Natural killer cell (primary cell): ENCODE data around the gene ACAP1. TPM values are rescaled to one million over a fixed set of nuclear protein-coding genes. Genes with fewer than 3 reads are reported as not detected.

ENCODE experiments used
- ATAC-seq, 3 donors: fragments of 150-1000 bp in 2 of 3; fragments of 200-7000 bp in 1 of 3; cut with Tn5 transposase; 1 replicate in 1 of 3; 2 replicates in 2 of 3; pipeline ENCODE4 v1.10.0; 2021; ENCODE audit warnings: mild to moderate bottlenecking in 2 of 3, moderate library complexity in 2 of 3
- DNase-seq, 2 donors: peaks; one replicate each; pipeline versions ENCODE4 v3.0.0 to v3.0.0-alpha.2; 2013 to 2021; ENCODE audit warnings: mixed read lengths in 1 of 2
- H3K27ac ChIP-seq: one replicate; pipeline ENCODE4 v1.5.1; 2013; ENCODE audit warnings: mild to moderate bottlenecking, low read length
- H3K27me3 ChIP-seq: one replicate; pipeline ENCODE4 v1.6.1; 2013; ENCODE audit warnings: low read length; ENCODE audit not compliant: control insufficient read depth, insufficient read depth
- H3K36me3 ChIP-seq: one replicate; pipeline ENCODE4 v1.6.1; 2013; ENCODE audit warnings: low read length; ENCODE audit not compliant: control insufficient read depth, insufficient read depth
- H3K4me1 ChIP-seq: one replicate; pipeline ENCODE4 v1.6.1; 2013; ENCODE audit warnings: low read length; ENCODE audit not compliant: control insufficient read depth, insufficient read depth
- H3K4me3 ChIP-seq: one replicate; pipeline ENCODE4 v1.5.1; 2013; ENCODE audit warnings: low read length
- H3K9me3 ChIP-seq: one replicate; pipeline ENCODE4 v1.6.1; 2013; ENCODE audit warnings: low read length; ENCODE audit not compliant: control insufficient read depth, insufficient read depth
- H3K27ac Mint-ChIP-seq, 2 donors: one replicate each; pipeline ENCODE4 v1.8.0; 2022; ENCODE audit warnings: mild to moderate bottlenecking in 2 of 2, mixed read lengths in 2 of 2, moderate library complexity in 1 of 2
- H3K27me3 Mint-ChIP-seq, 2 donors: one replicate each; pipeline ENCODE4 v1.8.0; 2022; ENCODE audit warnings: low read depth in 2 of 2, mixed read lengths in 2 of 2
- H3K36me3 Mint-ChIP-seq: one replicate; pipeline ENCODE4 v1.8.0; 2022; ENCODE audit warnings: mixed read lengths
- H3K4me1 Mint-ChIP-seq, 2 donors: one replicate each; pipeline ENCODE4 v1.8.0; 2022; ENCODE audit warnings: mixed read lengths in 2 of 2
- H3K4me3 Mint-ChIP-seq: one replicate; pipeline ENCODE4 v1.8.0; 2022; ENCODE audit warnings: mild to moderate bottlenecking, moderate library complexity, mixed read lengths
- H3K9me3 Mint-ChIP-seq, 2 donors: one replicate each; pipeline ENCODE4 v1.8.0; 2022; ENCODE audit warnings: mixed read lengths in 2 of 2
- WGBS: methylation state at CpG from one replicate; pipeline ENCODE4 v1.1.7; 2013; ENCODE audit warnings: missing lambda C conversion rate; ENCODE audit not compliant: insufficient coverage; 5-methylcytosine and 5-hydroxymethylcytosine counted together
- intact Hi-C: fragments of 100-400 bp; cut with micrococcal nuclease; formaldehyde crosslinking; loops from one replicate; pipeline ENCODE4 v1.14.2; 2022
- total RNA-seq, 4 donors: library from RNA; stranded (reverse); fragments of 120-200 nt in 1 of 4; gene quantifications; one replicate each; pipeline versions ENCODE4 v1.2.3 to v1.2.4, GENCODE V29; 2013 to 2022
- TF ChIP-seq, protein P1 (sequence below): fragments of 200-600 bp; IDR thresholded peaks from one replicate; pipeline ENCODE4 v1.8.0; 2022; ENCODE audit warnings: antibody characterized with exemption

ACAP1 gene
- total RNA-seq, 3 donors from 2014 or later (not counting 1 experiment from before 2014, with no cell fraction given) = 526 to 590 (median 540) TPM

DNA sequence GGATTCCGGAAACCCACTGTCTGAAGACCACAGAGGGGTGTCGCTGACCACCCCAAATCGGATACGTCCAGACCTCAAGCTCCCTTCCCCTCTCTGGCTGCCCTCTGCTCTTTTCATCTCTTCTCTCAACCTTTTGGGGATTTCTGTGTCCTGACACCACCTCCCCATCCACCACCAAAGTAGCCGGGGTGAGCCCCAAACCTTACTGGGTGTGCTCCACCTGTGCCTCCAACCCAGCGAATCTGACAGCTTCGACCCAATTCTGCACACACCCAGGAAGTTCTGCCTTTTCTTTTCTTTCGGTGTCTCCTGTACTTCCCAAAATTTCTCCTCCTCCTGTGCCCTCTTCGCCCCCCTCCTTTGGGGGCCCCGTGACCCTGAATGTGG lies 16.2 kb downstream of the ACAP1 start:
- Mint-ChIP-seq H3K4me1 (peaks cover 9 to 55% of the 10 kb centered on the region in 2 donors), H3K27me3 (no peaks in the 10 kb centered on the region), H3K36me3 (no peaks in the 10 kb centered on the region), H3K27ac (peak overlapping the region; percentile 89), H3K9me3 (no peaks in the 10 kb centered on the region), H3K4me3 (peak overlapping the region; percentile 97)
- no peaks in the 10 kb centered on the region for H3K27me3 ChIP-seq
- DNase-seq (peak in 1 of 2 donors; percentile 51), ATAC-seq (no peak)
- H3K36me3 ChIP-seq = peaks cover 15% of the 10 kb centered on the region
- WGBS = 30% methylated on average over 10 of the region's 10 CpGs
- TF ChIP-seq, protein P1, sequence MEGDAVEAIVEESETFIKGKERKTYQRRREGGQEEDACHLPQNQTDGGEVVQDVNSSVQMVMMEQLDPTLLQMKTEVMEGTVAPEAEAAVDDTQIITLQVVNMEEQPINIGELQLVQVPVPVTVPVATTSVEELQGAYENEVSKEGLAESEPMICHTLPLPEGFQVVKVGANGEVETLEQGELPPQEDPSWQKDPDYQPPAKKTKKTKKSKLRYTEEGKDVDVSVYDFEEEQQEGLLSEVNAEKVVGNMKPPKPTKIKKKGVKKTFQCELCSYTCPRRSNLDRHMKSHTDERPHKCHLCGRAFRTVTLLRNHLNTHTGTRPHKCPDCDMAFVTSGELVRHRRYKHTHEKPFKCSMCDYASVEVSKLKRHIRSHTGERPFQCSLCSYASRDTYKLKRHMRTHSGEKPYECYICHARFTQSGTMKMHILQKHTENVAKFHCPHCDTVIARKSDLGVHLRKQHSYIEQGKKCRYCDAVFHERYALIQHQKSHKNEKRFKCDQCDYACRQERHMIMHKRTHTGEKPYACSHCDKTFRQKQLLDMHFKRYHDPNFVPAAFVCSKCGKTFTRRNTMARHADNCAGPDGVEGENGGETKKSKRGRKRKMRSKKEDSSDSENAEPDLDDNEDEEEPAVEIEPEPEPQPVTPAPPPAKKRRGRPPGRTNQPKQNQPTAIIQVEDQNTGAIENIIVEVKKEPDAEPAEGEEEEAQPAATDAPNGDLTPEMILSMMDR = no peak
- H3K4me3 ChIP-seq = peak overlapping the region; percentile 84
- no peaks in the 10 kb centered on the region for H3K9me3 ChIP-seq
- H3K4me1 ChIP-seq = peaks cover 45% of the 10 kb centered on the region
- intact Hi-C loops = loop anchor here (5.0 to 10.0 kb wide), 2 partner anchors 85 to 332 kb away; partner anchors contain the start of genes FGF11, TMEM102, TP53 and WRAP53
- peak overlapping the region; percentile 95 for H3K27ac ChIP-seq

DNA sequence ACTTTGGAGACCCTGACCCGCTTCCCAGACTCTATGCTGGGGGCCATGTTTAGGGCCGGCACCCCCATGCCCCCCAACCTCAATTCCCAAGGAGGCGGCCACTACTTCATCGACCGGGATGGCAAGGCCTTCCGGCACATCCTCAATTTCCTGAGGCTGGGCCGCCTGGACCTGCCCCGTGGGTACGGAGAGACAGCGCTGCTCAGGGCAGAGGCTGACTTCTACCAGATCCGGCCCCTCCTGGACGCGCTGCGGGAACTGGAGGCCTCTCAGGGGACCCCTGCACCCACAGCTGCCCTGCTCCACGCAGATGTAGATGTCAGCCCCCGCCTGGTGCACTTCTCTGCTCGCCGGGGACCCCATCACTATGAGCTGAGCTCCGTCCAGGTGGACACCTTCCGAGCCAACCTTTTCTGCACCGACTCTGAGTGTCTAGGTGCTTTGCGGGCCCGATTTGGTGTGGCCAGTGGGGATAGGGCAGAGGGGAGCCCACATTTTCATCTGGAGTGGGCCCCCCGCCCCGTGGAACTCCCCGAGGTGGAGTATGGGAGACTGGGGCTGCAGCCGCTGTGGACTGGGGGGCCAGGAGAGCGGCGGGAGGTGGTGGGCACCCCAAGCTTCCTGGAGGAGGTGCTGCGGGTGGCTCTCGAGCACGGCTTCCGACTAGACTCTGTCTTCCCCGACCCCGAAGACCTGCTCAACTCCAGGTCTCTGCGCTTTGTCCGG lies 16.7 kb downstream of the ACAP1 start:
- Mint-ChIP-seq H3K27ac (peak overlapping the region; percentile 89), H3K4me3 (peak overlapping the region; percentile 97), H3K36me3 (no peaks in the 10 kb centered on the region), H3K4me1 (peaks cover 9 to 50% of the 10 kb centered on the region in 2 donors), H3K9me3 (no peaks in the 10 kb centered on the region), H3K27me3 (no peaks in the 10 kb centered on the region)
- H3K4me1 ChIP-seq = peaks cover 45% of the 10 kb centered on the region
- 95% methylated on average over 37 of the region's 37 CpGs for WGBS
- no peak for DNase-seq
- H3K27me3 ChIP-seq = no peaks in the 10 kb centered on the region
- no peaks in the 10 kb centered on the region for H3K9me3 ChIP-seq
- no peak for ATAC-seq
- peak overlapping the region; percentile 84 for H3K4me3 ChIP-seq
- TF ChIP-seq, protein P1 = no peak
- intact Hi-C loops = loop anchor here (5.0 to 10.0 kb wide), 2 partner anchors 84 to 332 kb away; partner anchors contain the start of genes FGF11, TMEM102, TP53 and WRAP53
- H3K36me3 ChIP-seq = peaks cover 9% of the 10 kb centered on the region
- H3K27ac ChIP-seq = peak overlapping the region; percentile 95

DNA sequence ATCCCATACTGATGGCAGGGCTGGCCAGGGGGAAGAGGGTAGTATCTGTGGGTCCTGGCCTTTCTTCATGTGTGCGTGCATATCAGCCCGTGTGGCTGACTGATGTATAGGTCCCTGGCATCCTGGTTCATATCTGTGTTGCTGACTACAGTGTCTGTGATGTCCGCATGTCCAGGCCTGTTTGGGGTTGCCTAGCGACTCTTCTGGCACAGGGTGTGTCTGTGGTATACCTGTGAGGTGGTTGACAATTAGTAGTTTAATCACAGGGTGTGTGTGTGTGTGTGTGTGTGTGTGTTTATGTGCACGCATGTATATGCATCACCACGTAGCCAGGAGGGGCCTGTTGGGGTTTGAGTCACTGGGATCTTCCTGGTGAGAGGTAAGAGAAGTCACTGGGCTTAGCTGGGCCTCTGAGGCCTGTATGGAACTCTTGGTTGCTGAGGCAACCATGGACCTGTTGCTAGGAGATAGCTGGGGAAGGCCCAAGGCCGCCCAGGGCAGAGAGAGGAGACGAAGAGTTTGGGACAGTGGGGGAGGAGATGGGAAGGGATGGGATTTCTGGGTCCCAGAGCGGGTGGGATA lies 18.0 kb downstream of the ACAP1 start:
- Histone ChIP-seq H3K27ac (no peak overlapping the region), H3K27me3 (no peaks in the 10 kb centered on the region), H3K4me1 (peaks cover 45% of the 10 kb centered on the region), H3K9me3 (no peaks in the 10 kb centered on the region), H3K36me3 (no peaks in the 10 kb centered on the region), H3K4me3 (no peak overlapping the region)
- peak overlapping the region; percentile 13 for H3K4me3 Mint-ChIP-seq
- H3K27me3 Mint-ChIP-seq = no peaks in the 10 kb centered on the region
- intact Hi-C loops = loop anchor here (5.0 to 10.0 kb wide), 2 partner anchors 83 to 330 kb away; partner anchors contain the start of genes FGF11, TMEM102, TP53 and WRAP53
- H3K27ac Mint-ChIP-seq = peak overlapping the region in 1 of 2 donors; percentile 69
- H3K36me3 Mint-ChIP-seq = no peaks in the 10 kb centered on the region
- TF ChIP-seq, protein P1 = no peak
- H3K4me1 Mint-ChIP-seq = peaks cover 9 to 38% of the 10 kb centered on the region in 2 donors
- 88% methylated on average over 9 of the region's 9 CpGs for WGBS
- no peak for ATAC-seq
- DNase-seq = peak in 1 of 2 donors; percentile 33
- H3K9me3 Mint-ChIP-seq = no peaks in the 10 kb centered on the region
